Tibial artery (tissue), 4 donors: Measurements from ENCODE around the gene CHST8.

ENCODE experiments used
- DNase-seq, 2 donors: peaks; one replicate each; pipeline ENCODE4 v3.0.0-alpha.2; 2019
- H3K27ac ChIP-seq, 2 donors: fragments of 200-600 bp; sonication (generic) in 1 of 2; 1 replicate in 1 of 2; 2 replicates in 1 of 2; pipeline ENCODE4 v1.5.1; 2018 to 2019; ENCODE audit warnings: mild to moderate bottlenecking in 1 of 2
- H3K27me3 ChIP-seq, 2 donors: fragments of 200-600 bp; sonication (generic) in 1 of 2; one replicate each; pipeline versions ENCODE4 v1.5.1 to v1.6.0; 2016 to 2019
- H3K36me3 ChIP-seq, 3 donors: fragments of 200-600 bp; sonication (generic) in 2 of 3; one replicate each; pipeline ENCODE4 v1.5.1; 2016 to 2019; ENCODE audit warnings: mild to moderate bottlenecking in 2 of 3
- H3K4me1 ChIP-seq, 4 donors: fragments of 200-600 bp; sonication (generic) in 2 of 4; 1 replicate in 3 of 4; 2 replicates in 1 of 4; pipeline ENCODE4 v1.5.1; 2016 to 2019
- H3K4me3 ChIP-seq, 2 donors: fragments of 200-600 bp; sonication (generic) in 1 of 2; 1 replicate in 1 of 2; 2 replicates in 1 of 2; pipeline ENCODE4 v1.5.1; 2018 to 2019; ENCODE audit warnings: mild to moderate bottlenecking in 2 of 2
- H3K9me3 ChIP-seq, 3 donors: fragments of 200-600 bp; sonication (generic) in 1 of 3; one replicate each; pipeline ENCODE4 v1.5.1; 2016 to 2019
- intact Hi-C: fragments of 100-400 bp; cut with DNase I; formaldehyde crosslinking; loops from one replicate; pipeline ENCODE4 v1.15.0; 2023; ENCODE audit warnings: low total_unique reads
- TF ChIP-seq, protein P1 (sequence below), 2 experiments: fragments of 200-600 bp in 1 of 2; fragments of 450-650 bp in 1 of 2; IDR thresholded peaks; one replicate each; pipeline ENCODE4 v1.5.1; 2017 to 2019; ENCODE audit warnings: antibody characterized with exemption in 2 of 2, mild to moderate bottlenecking in 1 of 2, moderate library complexity in 1 of 2

Gene CHST8

DNA sequence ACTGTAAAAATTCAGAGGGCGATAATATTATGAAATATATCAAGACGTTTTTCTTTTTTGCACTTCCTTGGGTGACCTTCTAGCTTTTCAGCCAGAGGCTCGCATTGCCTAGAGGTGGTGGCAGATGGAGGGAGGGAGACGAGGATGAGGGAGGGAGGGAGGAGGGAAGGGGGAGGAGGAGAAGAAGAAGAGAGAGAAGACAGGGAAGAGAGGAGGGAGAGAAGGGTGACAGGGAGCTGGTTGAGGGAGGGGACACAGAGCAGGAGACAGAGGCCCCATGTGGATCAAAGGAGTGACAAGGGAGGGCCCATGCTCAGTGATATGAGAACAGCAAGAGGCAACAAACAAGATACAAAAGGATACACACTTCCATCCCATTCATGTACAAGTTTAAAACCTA lies 166.9 kb downstream of the CHST8 start:
- Histone ChIP-seq H3K27me3 (peaks cover 0 to 24% of the 10 kb centered on the region in 2 donors), H3K4me3 (no peak overlapping the region), H3K4me1 (no peaks in the 10 kb centered on the region), H3K36me3 (no peaks in the 10 kb centered on the region), H3K27ac (no peak overlapping the region), H3K9me3 (no peaks in the 10 kb centered on the region)
- intact Hi-C loops, result no loop called here
- TF ChIP-seq, protein P1, sequence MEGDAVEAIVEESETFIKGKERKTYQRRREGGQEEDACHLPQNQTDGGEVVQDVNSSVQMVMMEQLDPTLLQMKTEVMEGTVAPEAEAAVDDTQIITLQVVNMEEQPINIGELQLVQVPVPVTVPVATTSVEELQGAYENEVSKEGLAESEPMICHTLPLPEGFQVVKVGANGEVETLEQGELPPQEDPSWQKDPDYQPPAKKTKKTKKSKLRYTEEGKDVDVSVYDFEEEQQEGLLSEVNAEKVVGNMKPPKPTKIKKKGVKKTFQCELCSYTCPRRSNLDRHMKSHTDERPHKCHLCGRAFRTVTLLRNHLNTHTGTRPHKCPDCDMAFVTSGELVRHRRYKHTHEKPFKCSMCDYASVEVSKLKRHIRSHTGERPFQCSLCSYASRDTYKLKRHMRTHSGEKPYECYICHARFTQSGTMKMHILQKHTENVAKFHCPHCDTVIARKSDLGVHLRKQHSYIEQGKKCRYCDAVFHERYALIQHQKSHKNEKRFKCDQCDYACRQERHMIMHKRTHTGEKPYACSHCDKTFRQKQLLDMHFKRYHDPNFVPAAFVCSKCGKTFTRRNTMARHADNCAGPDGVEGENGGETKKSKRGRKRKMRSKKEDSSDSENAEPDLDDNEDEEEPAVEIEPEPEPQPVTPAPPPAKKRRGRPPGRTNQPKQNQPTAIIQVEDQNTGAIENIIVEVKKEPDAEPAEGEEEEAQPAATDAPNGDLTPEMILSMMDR (IDR thresholded peaks at IDR 0.05), result no peak
- DNase-seq, result no peak

DNA sequence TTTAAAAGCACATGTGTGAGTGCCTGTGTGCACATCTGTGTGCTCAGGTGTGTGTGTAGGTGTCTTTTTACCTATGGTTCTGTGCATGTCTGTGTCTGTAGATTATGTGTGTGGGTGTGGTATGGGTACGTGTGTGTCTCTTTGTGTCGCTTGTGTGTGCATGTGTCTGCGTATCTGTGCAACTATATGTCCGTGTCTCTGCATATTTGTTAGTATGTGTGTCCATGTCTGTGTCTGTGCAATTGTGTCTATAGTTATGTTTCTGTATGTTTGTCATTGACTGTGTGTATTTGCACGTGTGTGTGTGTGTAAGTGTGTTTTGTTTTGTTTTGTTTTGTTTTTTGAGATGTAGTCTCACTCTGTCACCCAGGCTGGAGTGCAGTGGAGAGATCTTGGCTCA lies 167.6 kb downstream of the CHST8 start:
- intact Hi-C loops, result no loop called here
- H3K4me3 ChIP-seq, result no peak overlapping the region
- no peak for DNase-seq
- TF ChIP-seq, protein P1 (IDR thresholded peaks at IDR 0.05), result no peak
- H3K9me3 ChIP-seq, result no peaks in the 10 kb centered on the region
- no peak overlapping the region for H3K27ac ChIP-seq
- H3K36me3 ChIP-seq, result no peaks in the 10 kb centered on the region
- H3K4me1 ChIP-seq, result peaks cover 0 to 1% (median under 1%) of the 10 kb centered on the region in 4 donors
- H3K27me3 ChIP-seq, result peaks cover 0 to 18% of the 10 kb centered on the region in 2 donors

DNA sequence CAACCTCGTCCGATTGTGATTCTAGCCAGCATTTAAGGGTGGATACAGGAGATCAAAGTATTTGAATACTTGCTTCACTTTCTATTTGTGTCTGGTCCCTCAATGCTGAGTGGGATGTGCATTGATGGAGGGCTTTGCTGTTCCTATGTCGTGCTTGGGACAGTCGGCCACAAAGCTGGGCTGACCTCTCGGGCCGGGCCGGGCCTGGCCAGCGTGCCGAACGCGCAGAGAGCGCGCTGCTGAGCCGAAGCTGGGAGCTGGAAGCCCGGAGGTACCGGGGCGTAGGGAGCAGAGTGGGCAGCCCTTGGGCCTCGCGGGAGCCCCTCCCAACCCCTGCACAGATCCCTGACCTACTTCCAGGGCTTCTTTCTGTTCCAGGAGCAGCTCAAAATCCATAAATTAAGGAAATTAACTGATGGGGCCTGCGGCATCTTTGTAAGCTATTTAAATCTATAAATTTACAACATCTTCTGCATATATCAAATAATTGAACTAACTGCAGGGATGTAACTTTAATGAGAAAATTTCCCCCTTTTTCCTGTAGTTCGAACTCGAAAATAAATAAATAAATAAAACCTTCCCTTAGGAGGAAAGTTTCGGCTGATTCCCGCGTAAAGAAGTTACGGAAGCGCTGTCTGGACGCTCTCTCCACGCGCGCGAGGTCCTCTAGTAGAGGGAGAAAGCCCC lies 173.1 kb downstream of the CHST8 start:
- TF ChIP-seq, protein P1 (IDR thresholded peaks at IDR 0.05), result no peak
- intact Hi-C loops, result loop anchor here (5.0 kb wide), 1 partner anchor 202 kb away; no protein-coding TSS in a partner anchor
- H3K27me3 ChIP-seq, result peaks cover 0 to 5% of the 10 kb centered on the region in 2 donors
- H3K9me3 ChIP-seq, result no peaks in the 10 kb centered on the region
- H3K4me1 ChIP-seq, result peaks cover 0 to 20% (median 8%) of the 10 kb centered on the region in 4 donors
- peak overlapping the region; percentile 84 to 97 for H3K27ac ChIP-seq
- peak overlapping the region; percentile 83 to 91 for H3K4me3 ChIP-seq
- no peak for DNase-seq
- no peaks in the 10 kb centered on the region for H3K36me3 ChIP-seq

DNA sequence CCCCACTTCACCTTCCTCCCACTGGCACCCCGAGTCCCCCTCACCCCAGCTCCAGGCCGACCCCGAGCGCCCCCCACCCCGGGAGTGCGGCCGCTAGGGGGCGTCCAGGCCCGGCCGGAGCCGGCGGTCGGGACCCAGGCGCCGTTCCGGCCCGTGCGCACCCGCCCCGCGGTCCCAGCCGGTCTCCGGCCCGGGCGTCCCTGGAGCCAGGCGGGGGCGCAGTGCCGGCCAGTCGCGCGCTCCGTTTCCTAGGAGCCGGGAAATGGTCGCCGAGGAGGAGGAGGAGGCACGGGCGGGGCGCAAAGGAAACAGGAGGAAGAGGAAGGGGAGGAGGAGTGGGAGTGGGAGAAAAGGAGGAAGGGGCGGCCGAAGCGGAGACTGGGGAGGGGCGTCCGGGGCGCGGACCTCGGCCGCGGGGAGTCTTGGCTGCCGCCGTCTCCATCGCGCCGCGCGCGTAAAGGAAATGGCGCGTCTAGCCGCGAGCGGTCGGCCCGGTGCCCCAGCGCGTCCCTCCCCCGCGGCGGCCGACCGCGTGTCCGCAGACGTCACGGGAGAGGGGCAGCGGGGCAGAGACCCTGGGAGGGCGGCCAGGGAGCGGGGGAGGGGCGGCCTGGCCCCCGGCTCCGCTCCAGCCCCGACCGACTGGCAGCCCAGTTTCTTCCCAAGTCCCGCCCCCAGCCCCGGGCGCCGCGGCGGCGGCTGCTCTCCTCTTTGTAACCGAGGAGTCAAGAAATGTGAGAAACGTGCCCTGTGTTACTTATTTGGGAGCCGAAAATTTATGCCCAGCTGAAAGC lies 173.8 kb downstream of the CHST8 start:
- TF ChIP-seq, protein P1 (IDR thresholded peaks at IDR 0.05), result peak; percentile 73 to 85
- peaks cover 0 to 4% (median 0%) of the 10 kb centered on the region in 3 donors for H3K36me3 ChIP-seq
- DNase-seq, result peak; percentile 67 to 87
- H3K9me3 ChIP-seq, result no peaks in the 10 kb centered on the region
- H3K4me1 ChIP-seq, result peaks cover 0 to 26% (median 8%) of the 10 kb centered on the region in 4 donors
- intact Hi-C loops, result loop anchor here (5.0 kb wide), 1 partner anchor 202 kb away; no protein-coding TSS in a partner anchor
- peak overlapping the region; percentile 83 to 91 for H3K4me3 ChIP-seq
- H3K27ac ChIP-seq, result peak overlapping the region; percentile 84 to 97
- peaks cover 0 to 4% of the 10 kb centered on the region in 2 donors for H3K27me3 ChIP-seq

DNA sequence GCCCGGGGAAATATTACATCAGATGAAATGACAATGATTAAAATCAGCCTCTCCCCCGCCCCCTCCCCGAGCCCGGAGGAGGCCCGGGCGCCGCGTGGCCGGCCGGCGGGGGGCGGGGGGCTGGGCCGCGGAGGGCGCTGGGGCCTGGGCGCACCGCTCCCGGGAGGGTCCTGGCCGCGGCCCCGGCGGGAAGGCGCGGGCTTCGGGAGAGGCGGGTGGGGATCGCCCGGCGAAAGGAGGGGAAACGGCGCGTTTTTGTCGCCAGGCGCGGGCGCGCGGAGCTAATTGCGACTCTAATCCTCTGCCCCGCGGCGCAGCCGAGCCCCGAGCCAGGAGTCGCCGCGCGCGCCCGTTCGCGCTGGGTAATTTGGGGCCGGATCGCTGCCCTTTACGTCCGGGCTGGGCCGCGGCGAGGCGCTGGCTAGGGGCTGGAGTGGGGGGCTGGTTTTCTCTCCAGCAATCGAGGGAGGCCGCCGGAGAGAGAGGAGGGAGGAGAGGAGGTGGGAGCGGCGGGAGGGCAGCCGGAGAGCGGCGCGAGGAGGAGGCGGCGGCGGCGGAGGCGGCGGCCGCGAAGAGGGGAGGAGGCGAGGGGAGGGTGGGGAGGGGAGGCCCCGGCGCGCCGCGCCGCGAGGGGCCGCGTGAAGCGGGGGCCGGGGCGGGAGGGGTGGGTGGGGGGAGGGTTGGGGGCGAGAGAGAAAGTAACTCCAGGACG lies 174.6 kb downstream of the CHST8 start, which contains the start of gene KCTD15:
KCTD15 (plus strand) TSS at position 707 of the 712 bp plus-strand sequence. CDS start 3,585 bp downstream, outside the sequence.
- DNase-seq, result no peak
- Histone ChIP-seq H3K27me3 (peaks cover 0 to 3% of the 10 kb centered on the region in 2 donors), H3K4me1 (peaks cover 0 to 27% (median 10%) of the 10 kb centered on the region in 4 donors), H3K9me3 (no peaks in the 10 kb centered on the region), H3K4me3 (peak within 1 kb of the TSS; percentile 83 to 91), H3K36me3 (peaks cover 0 to 11% (median 4%) of the 10 kb centered on the region in 3 donors), H3K27ac (peak within 1 kb of the TSS; percentile 84 to 97)
- intact Hi-C loops, result loop anchor here (5.0 kb wide), 1 partner anchor 201 kb away; no protein-coding TSS in a partner anchor
- TF ChIP-seq, protein P1 (IDR thresholded peaks at IDR 0.05), result no peak
